WTC11 (cell line): ENCODE results near the gene NPAS2. TPM values are rescaled to one million over a fixed set of nuclear protein-coding genes. Genes with fewer than 3 reads are reported as not detected.

Source experiments
- ATAC-seq: fragments of 200-7000 bp; cut with Tn5 transposase; 2 replicates; pipeline ENCODE4 v1.10.0; 2021; ENCODE audit warnings: mild to moderate bottlenecking, moderate library complexity
- CTCF ChIA-PET: fragments of 300-600 bp; sonication (Branson Sonifier 250); formaldehyde crosslinking; loops from one replicate; lab custom pipeline; 2021; ENCODE audit warnings: antibody characterized with exemption; lab: Charles Lee
- POLR2A ChIA-PET: fragments of 350-600 bp; sonication (Branson Sonifier 250); formaldehyde crosslinking; loops from one replicate; lab custom pipeline; 2021; ENCODE audit warnings: antibody characterized with exemption; lab: Charles Lee
- DNase-seq: peaks from one replicate; pipeline ENCODE4 v3.0.0; 2021; ENCODE audit warnings: low spot score
- H3K27ac Mint-ChIP-seq: 2 replicates; pipeline ENCODE4 v1.8.0; 2021; ENCODE audit warnings: mixed read lengths
- H3K27me3 Mint-ChIP-seq: 2 replicates; pipeline ENCODE4 v1.8.0; 2021; ENCODE audit warnings: low read depth, mild to moderate bottlenecking, moderate library complexity, mixed read lengths
- H3K36me3 Mint-ChIP-seq: 2 replicates; pipeline ENCODE4 v1.8.0; 2021; ENCODE audit warnings: mixed read lengths
- H3K4me1 Mint-ChIP-seq: 2 replicates; pipeline ENCODE4 v1.8.0; 2022; ENCODE audit warnings: mixed read lengths
- H3K4me3 Mint-ChIP-seq: 2 replicates; pipeline ENCODE4 v1.8.0; 2021; ENCODE audit warnings: mild to moderate bottlenecking, moderate library complexity, mixed read lengths
- H3K9me3 Mint-ChIP-seq: 2 replicates; pipeline ENCODE4 v1.8.0; 2021; ENCODE audit warnings: mixed read lengths
- ARID4B ChIP-seq: sonication (generic); formaldehyde crosslinking; IDR thresholded peaks from 2 replicates; pipeline ENCODE4 v1.8.0; 2023; ENCODE audit warnings: missing genetic modification reagents, mild to moderate bottlenecking, borderline replicate concordance
- CBFB ChIP-seq: sonication (generic); formaldehyde crosslinking; IDR thresholded peaks from 2 replicates; pipeline ENCODE4 v1.8.1; 2022; ENCODE audit warnings: mild to moderate bottlenecking, low read depth, missing genetic modification reagents
- CTCF ChIP-seq: fragments of 200-600 bp; IDR thresholded peaks from 2 replicates; pipeline ENCODE4 v1.8.0; 2022; ENCODE audit warnings: antibody characterized with exemption
- ESRRA ChIP-seq: sonication (generic); formaldehyde crosslinking; IDR thresholded peaks from 2 replicates; pipeline ENCODE4 v1.8.1; 2022; ENCODE audit warnings: mild to moderate bottlenecking, missing genetic modification reagents, borderline replicate concordance
- FOXP1 ChIP-seq: sonication (generic); formaldehyde crosslinking; IDR thresholded peaks from 2 replicates; pipeline ENCODE4 v1.8.0; 2022; ENCODE audit warnings: missing genetic modification reagents, mild to moderate bottlenecking, moderate library complexity, borderline replicate concordance
- KAT7 ChIP-seq: sonication (generic); formaldehyde crosslinking; IDR thresholded peaks from 2 replicates; pipeline ENCODE4 v1.8.1; 2023; ENCODE audit warnings: missing genetic modification reagents, mild to moderate bottlenecking, borderline replicate concordance
- NR1H2 ChIP-seq: sonication (generic); formaldehyde crosslinking; IDR thresholded peaks from 2 replicates; pipeline ENCODE4 v1.9.0; 2021; ENCODE audit warnings: mild to moderate bottlenecking, moderate library complexity, missing genetic modification reagents
- NR3C1 ChIP-seq: sonication (generic); formaldehyde crosslinking; conservative IDR thresholded peaks from 2 replicates; pipeline ENCODE4 v1.8.1; 2023; ENCODE audit warnings: low read depth, mild to moderate bottlenecking, missing genetic modification reagents
- TEAD4 ChIP-seq: sonication (generic); formaldehyde crosslinking; IDR thresholded peaks from 2 replicates; pipeline ENCODE4 v1.8.0; 2022; ENCODE audit warnings: mild to moderate bottlenecking, missing genetic modification reagents
- TP53 ChIP-seq: sonication (generic); formaldehyde crosslinking; IDR thresholded peaks from 2 replicates; pipeline ENCODE4 v1.8.1; 2023; ENCODE audit warnings: mild to moderate bottlenecking, missing genetic modification reagents
- ZNF396 ChIP-seq: fragments of 250-450 bp; sonication (Bioruptor Pico); IDR thresholded peaks from 2 replicates; pipeline ENCODE4 v1.8.0; 2021; ENCODE audit warnings: mild to moderate bottlenecking, moderate library complexity, borderline replicate concordance
- ZNF423 ChIP-seq: fragments of 250-450 bp; sonication (Bioruptor Pico); IDR thresholded peaks from 2 replicates; pipeline ENCODE4 v2.1.2; 2022; ENCODE audit warnings: mild to moderate bottlenecking, moderate library complexity
- total RNA-seq: library from RNA; stranded (reverse); gene quantifications from 3 replicates; pipeline ENCODE4 v1.2.3, GENCODE V29; 2021
- TF ChIP-seq, protein P1 (sequence below): sonication (generic); formaldehyde crosslinking; IDR thresholded peaks from 2 replicates; pipeline ENCODE4 v1.8.0; 2022; ENCODE audit warnings: missing genetic modification reagents
- TF ChIP-seq, protein P2 (sequence below): sonication (generic); formaldehyde crosslinking; IDR thresholded peaks from 2 replicates; pipeline ENCODE4 v1.8.0; 2022; ENCODE audit warnings: mild to moderate bottlenecking, missing genetic modification reagents
- TF ChIP-seq, protein P3 (sequence below): fragments of 250-450 bp; sonication (Bioruptor Pico); IDR thresholded peaks from 2 replicates; pipeline ENCODE4 v1.8.0; 2021; ENCODE audit warnings: mild to moderate bottlenecking

Gene NPAS2
- total RNA-seq, 1 experiment from 2014 or later: 2.6 TPM

GRCh38 chr2:100955226-100955625, 135.3 kb downstream of the NPAS2 start:
- TF ChIP-seq NR1H2 (no peak), TP53 (CRISPR knock-in tag) (no peak), CBFB (CRISPR knock-in tag) (no peak), ZNF396 (CRISPR knock-in tag) (no peak), ARID4B (CRISPR knock-in tag) (no peak), TEAD4 (CRISPR knock-in tag) (no peak), KAT7 (CRISPR knock-in tag) (no peak)
- TF ChIP-seq, protein P1, sequence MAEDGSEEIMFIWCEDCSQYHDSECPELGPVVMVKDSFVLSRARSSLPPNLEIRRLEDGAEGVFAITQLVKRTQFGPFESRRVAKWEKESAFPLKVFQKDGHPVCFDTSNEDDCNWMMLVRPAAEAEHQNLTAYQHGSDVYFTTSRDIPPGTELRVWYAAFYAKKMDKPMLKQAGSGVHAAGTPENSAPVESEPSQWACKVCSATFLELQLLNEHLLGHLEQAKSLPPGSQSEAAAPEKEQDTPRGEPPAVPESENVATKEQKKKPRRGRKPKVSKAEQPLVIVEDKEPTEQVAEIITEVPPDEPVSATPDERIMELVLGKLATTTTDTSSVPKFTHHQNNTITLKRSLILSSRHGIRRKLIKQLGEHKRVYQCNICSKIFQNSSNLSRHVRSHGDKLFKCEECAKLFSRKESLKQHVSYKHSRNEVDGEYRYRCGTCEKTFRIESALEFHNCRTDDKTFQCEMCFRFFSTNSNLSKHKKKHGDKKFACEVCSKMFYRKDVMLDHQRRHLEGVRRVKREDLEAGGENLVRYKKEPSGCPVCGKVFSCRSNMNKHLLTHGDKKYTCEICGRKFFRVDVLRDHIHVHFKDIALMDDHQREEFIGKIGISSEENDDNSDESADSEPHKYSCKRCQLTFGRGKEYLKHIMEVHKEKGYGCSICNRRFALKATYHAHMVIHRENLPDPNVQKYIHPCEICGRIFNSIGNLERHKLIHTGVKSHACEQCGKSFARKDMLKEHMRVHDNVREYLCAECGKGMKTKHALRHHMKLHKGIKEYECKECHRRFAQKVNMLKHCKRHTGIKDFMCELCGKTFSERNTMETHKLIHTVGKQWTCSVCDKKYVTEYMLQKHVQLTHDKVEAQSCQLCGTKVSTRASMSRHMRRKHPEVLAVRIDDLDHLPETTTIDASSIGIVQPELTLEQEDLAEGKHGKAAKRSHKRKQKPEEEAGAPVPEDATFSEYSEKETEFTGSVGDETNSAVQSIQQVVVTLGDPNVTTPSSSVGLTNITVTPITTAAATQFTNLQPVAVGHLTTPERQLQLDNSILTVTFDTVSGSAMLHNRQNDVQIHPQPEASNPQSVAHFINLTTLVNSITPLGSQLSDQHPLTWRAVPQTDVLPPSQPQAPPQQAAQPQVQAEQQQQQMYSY: no peak
- TF ChIP-seq, protein P2, sequence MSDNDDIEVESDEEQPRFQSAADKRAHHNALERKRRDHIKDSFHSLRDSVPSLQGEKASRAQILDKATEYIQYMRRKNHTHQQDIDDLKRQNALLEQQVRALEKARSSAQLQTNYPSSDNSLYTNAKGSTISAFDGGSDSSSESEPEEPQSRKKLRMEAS: no peak
- TF ChIP-seq, protein P3, sequence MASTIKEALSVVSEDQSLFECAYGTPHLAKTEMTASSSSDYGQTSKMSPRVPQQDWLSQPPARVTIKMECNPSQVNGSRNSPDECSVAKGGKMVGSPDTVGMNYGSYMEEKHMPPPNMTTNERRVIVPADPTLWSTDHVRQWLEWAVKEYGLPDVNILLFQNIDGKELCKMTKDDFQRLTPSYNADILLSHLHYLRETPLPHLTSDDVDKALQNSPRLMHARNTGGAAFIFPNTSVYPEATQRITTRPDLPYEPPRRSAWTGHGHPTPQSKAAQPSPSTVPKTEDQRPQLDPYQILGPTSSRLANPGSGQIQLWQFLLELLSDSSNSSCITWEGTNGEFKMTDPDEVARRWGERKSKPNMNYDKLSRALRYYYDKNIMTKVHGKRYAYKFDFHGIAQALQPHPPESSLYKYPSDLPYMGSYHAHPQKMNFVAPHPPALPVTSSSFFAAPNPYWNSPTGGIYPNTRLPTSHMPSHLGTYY: no peak
- H3K27ac Mint-ChIP-seq: no peak overlapping the region
- ATAC-seq (no peak), DNase-seq (no peak)
- CTCF ChIA-PET: no interaction called here
- no peaks in the 10 kb centered on the region for H3K27me3 Mint-ChIP-seq
- POLR2A ChIA-PET: no interaction called here
- peaks cover 9% of the 10 kb centered on the region for H3K9me3 Mint-ChIP-seq
- H3K36me3 Mint-ChIP-seq: no peaks in the 10 kb centered on the region; the same call in 1 of the 2 replicates
- H3K4me3 Mint-ChIP-seq: no peak overlapping the region
- peaks cover 29% of the 10 kb centered on the region for H3K4me1 Mint-ChIP-seq

DNA sequence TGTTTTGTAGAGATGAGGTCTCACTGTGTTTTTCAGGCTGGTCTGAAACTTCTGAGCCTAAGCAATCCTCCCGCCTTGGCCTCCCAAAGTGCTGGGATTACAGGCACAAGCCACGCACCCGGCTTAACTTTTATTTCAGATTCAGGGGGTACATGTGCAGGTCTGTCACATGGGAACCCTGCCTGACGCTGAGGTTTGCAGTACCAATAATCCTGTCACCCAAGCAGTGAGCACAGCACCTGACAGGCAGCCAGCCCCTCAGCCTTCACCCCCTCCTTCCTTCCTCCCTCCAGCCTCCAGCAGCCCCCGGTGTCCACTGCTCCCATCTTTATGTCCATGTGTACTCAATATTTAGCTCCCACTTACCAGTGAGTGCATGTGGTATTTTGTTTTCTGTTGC, 136.1 kb downstream of the NPAS2 start:
- H3K36me3 Mint-ChIP-seq: no peaks in the 10 kb centered on the region; the same call in 1 of the 2 replicates
- ChIA-PET CTCF (no interaction called here), POLR2A (no interaction called here)
- peaks cover 7% of the 10 kb centered on the region for H3K9me3 Mint-ChIP-seq
- peaks cover 28% of the 10 kb centered on the region for H3K4me1 Mint-ChIP-seq
- ATAC-seq (no peak), DNase-seq (no peak)
- H3K4me3 Mint-ChIP-seq: no peak overlapping the region
- H3K27ac Mint-ChIP-seq: no peak overlapping the region
- TF ChIP-seq CTCF (no peak), NR3C1 (no peak), TEAD4 (CRISPR knock-in tag) (no peak), TP53 (CRISPR knock-in tag) (no peak), ESRRA (CRISPR knock-in tag) (no peak), FOXP1 (CRISPR knock-in tag) (no peak), ZNF423 (CRISPR knock-in tag) (no peak)
- H3K27me3 Mint-ChIP-seq: no peaks in the 10 kb centered on the region
